Aorta (tissue), 5 donors: ENCODE data around the gene SRRD. TPM values are rescaled to one million over a fixed set of nuclear protein-coding genes. Genes with fewer than 3 reads are reported as not detected.

Experiments used
- ATAC-seq: fragments of 200-7000 bp; cut with Tn5 transposase; one replicate; pipeline ENCODE4 v1.9.1; 2022; ENCODE audit warnings: moderate library complexity; ENCODE audit not compliant: low FRiP score
- DNase-seq, 2 donors: peaks; one replicate each; pipeline ENCODE4 v3.0.0-alpha.2; 2020
- H3K27ac ChIP-seq, 2 donors: one replicate each; pipeline ENCODE4 v1.5.1; 2013; ENCODE audit warnings: low read length in 2 of 2, mild to moderate bottlenecking in 2 of 2, moderate library complexity in 2 of 2, control low read depth in 1 of 2, inconsistent platforms in 1 of 2, low read depth in 1 of 2
- H3K27me3 ChIP-seq, 2 donors: one replicate each; pipeline ENCODE4 v1.6.1; 2013; ENCODE audit warnings: control low read depth in 1 of 2, low read length in 1 of 2, mild to moderate bottlenecking in 1 of 2, moderate library complexity in 1 of 2; ENCODE audit not compliant: insufficient read depth in 2 of 2, control insufficient read depth in 1 of 2
- H3K36me3 ChIP-seq, 2 donors: one replicate each; pipeline ENCODE4 v1.6.1; 2013; ENCODE audit warnings: control low read depth in 1 of 2, low read length in 1 of 2, mild to moderate bottlenecking in 1 of 2; ENCODE audit not compliant: insufficient read depth in 2 of 2, control insufficient read depth in 1 of 2
- H3K4me1 ChIP-seq, 2 donors: one replicate each; pipeline ENCODE4 v1.6.1; 2013; ENCODE audit warnings: low read length in 2 of 2, control low read depth in 1 of 2, mild to moderate bottlenecking in 1 of 2, moderate library complexity in 1 of 2; ENCODE audit not compliant: insufficient read depth in 2 of 2, control insufficient read depth in 1 of 2
- H3K4me3 ChIP-seq, 2 donors: one replicate each; pipeline ENCODE4 v1.5.1; 2013; ENCODE audit warnings: low read length in 2 of 2, control low read depth in 1 of 2, mild to moderate bottlenecking in 1 of 2
- H3K9me3 ChIP-seq: one replicate; pipeline ENCODE4 v1.6.1; 2013; ENCODE audit warnings: mild to moderate bottlenecking, low read length; ENCODE audit not compliant: control insufficient read depth
- WGBS, 2 donors: extraction: QIAGEN DNeasy Blood & Tissue Kit; methylation state at CpG; one replicate each; pipeline ENCODE4 v1.1.7; 2013; 5-methylcytosine and 5-hydroxymethylcytosine counted together
- intact Hi-C, 2 donors: fragments of 100-400 bp; cut with DNase I; formaldehyde crosslinking; loops; one replicate each; pipeline versions ENCODE4 v1.14.2 to v1.15.0; 2022
- polyA plus RNA-seq, 2 donors: library from polyadenylated mRNA; stranded (reverse); fragments of 200-250 nt; gene quantifications; one replicate each; pipeline ENCODE4 v1.2.3, GENCODE V29; 2013
- total RNA-seq, 2 donors: library from RNA; stranded (reverse); fragmentation: NEBNext Ultra II Directional; extraction: Animal tissue kit (Norgen Biotek cat#: 25700); gene quantifications; one replicate each; pipeline ENCODE4 v1.2.1, GENCODE V29; 2021
- donor health status: healthy with polysubstance abuse.
- donor health status: Bipolar disorder and iron deficiency.
- donor health status: DM: no; HTN: no; CAD: no.
- donor health status: DM: no; HTN: no; CAD: no.
- donor health status: DM: yes; HTN: yes; CAD: no.

SRRD gene
- total and polyA plus RNA-seq, 4 donors = 3.6 to 18.4 (median 9.7) TPM

- H3K9me3 ChIP-seq = no peaks in the 10 kb centered on the region
- 47 to 48% methylated on average over 7 of the region's 7 CpGs for WGBS, 2 donors
- H3K36me3 ChIP-seq = peaks cover 0 to 9% of the 10 kb centered on the region in 2 donors
- no peak for DNase-seq
- no peak overlapping the region for H3K4me3 ChIP-seq
- H3K4me1 ChIP-seq = peaks cover 2 to 4% of the 10 kb centered on the region in 2 donors
- H3K27ac ChIP-seq = peak overlapping the region in 1 of 2 donors; percentile 17
- H3K27me3 ChIP-seq = no peaks in the 10 kb centered on the region
- no peak for ATAC-seq
- intact Hi-C loops = no loop called here
Measured at GRCh38 chr22:26485013-26485412, 1.3 kb downstream of the SRRD start.

GRCh38 chr22:26485806-26486390 is 2.2 kb downstream of the SRRD start:
- DNase-seq (no peak), ATAC-seq (no peak)
- Histone ChIP-seq H3K27ac (no peak overlapping the region), H3K27me3 (no peaks in the 10 kb centered on the region), H3K4me3 (no peak overlapping the region), H3K4me1 (peaks cover 2 to 4% of the 10 kb centered on the region in 2 donors), H3K36me3 (peaks cover 0 to 9% of the 10 kb centered on the region in 2 donors), H3K9me3 (no peaks in the 10 kb centered on the region)
- WGBS, 2 donors = 53 to 74% methylated on average over 3 of the region's 3 CpGs
- intact Hi-C loops = no loop called here

GRCh38 chr22:26486394-26486793 is 2.7 kb downstream of the SRRD start:
- Histone ChIP-seq H3K4me1 (peaks cover 2 to 4% of the 10 kb centered on the region in 2 donors), H3K27ac (no peak overlapping the region), H3K9me3 (no peaks in the 10 kb centered on the region), H3K36me3 (peaks cover 0 to 10% of the 10 kb centered on the region in 2 donors), H3K27me3 (no peaks in the 10 kb centered on the region), H3K4me3 (no peak overlapping the region)
- no peak for DNase-seq
- 77 to 81% methylated on average over 5 of the region's 5 CpGs for WGBS, 2 donors
- ATAC-seq = no peak
- intact Hi-C loops = no loop called here

- Histone ChIP-seq H3K36me3 (peaks cover 3 to 14% of the 10 kb centered on the region in 2 donors), H3K4me3 (no peak overlapping the region), H3K4me1 (peaks cover 2 to 4% of the 10 kb centered on the region in 2 donors), H3K27ac (no peak overlapping the region), H3K9me3 (no peaks in the 10 kb centered on the region), H3K27me3 (no peaks in the 10 kb centered on the region)
- 12 to 16% methylated on average over 3 of the region's 3 CpGs for WGBS, 2 donors
- intact Hi-C loops = no loop called here
- ATAC-seq = no peak
- DNase-seq = no peak
Measured at GRCh38 chr22:26487996-26488395, 4.3 kb downstream of the SRRD start.

- no peak for ATAC-seq
- DNase-seq = no peak
- H3K27ac ChIP-seq = no peak overlapping the region
- H3K4me1 ChIP-seq = peaks cover 0 to 4% of the 10 kb centered on the region in 2 donors
- intact Hi-C loops = no loop called here
- no peak overlapping the region for H3K4me3 ChIP-seq
- H3K27me3 ChIP-seq = no peaks in the 10 kb centered on the region
- H3K36me3 ChIP-seq = peaks cover 3 to 16% of the 10 kb centered on the region in 2 donors
- WGBS, 2 donors = 75 to 78% methylated on average over 4 of the region's 4 CpGs
- H3K9me3 ChIP-seq = no peaks in the 10 kb centered on the region
Measured at GRCh38 chr22:26489447-26490036, 5.9 kb downstream of the SRRD start.

GRCh38 chr22:26492220-26492619 is 8.5 kb downstream of the SRRD start:
- intact Hi-C loops = no loop called here
- no peaks in the 10 kb centered on the region for H3K27me3 ChIP-seq
- no peaks in the 10 kb centered on the region for H3K9me3 ChIP-seq
- ATAC-seq (no peak), DNase-seq (no peak)
- WGBS, 2 donors = 89 to 91% methylated on average over 9 of the region's 9 CpGs
- no peaks in the 10 kb centered on the region for H3K4me1 ChIP-seq
- H3K36me3 ChIP-seq = peaks cover 3 to 23% of the 10 kb centered on the region in 2 donors
- H3K27ac ChIP-seq = no peak overlapping the region
- no peak overlapping the region for H3K4me3 ChIP-seq

- Histone ChIP-seq H3K9me3 (no peaks in the 10 kb centered on the region), H3K4me3 (no peak overlapping the region), H3K27ac (no peak overlapping the region), H3K4me1 (no peaks in the 10 kb centered on the region), H3K27me3 (no peaks in the 10 kb centered on the region), H3K36me3 (peaks cover 3 to 21% of the 10 kb centered on the region in 2 donors)
- DNase-seq (no peak), ATAC-seq (no peak)
- intact Hi-C loops = no loop called here
Measured at GRCh38 chr22:26494506-26494905, 10.8 kb downstream of the SRRD start.

- Histone ChIP-seq H3K9me3 (no peaks in the 10 kb centered on the region), H3K4me3 (no peak overlapping the region), H3K4me1 (no peaks in the 10 kb centered on the region), H3K27ac (no peak overlapping the region), H3K27me3 (no peaks in the 10 kb centered on the region), H3K36me3 (peaks cover 3 to 17% of the 10 kb centered on the region in 2 donors)
- DNase-seq = no peak
- ATAC-seq = no peak
- 78 to 79% methylated on average over 4 of the region's 4 CpGs for WGBS, 2 donors
- intact Hi-C loops = no loop called here
Measured at GRCh38 chr22:26496456-26496855, 12.8 kb downstream of the SRRD start.

GRCh38 chr22:26499188-26499703 is 15.6 kb downstream of the SRRD start:
- Histone ChIP-seq H3K4me1 (no peaks in the 10 kb centered on the region), H3K27me3 (no peaks in the 10 kb centered on the region), H3K4me3 (no peak overlapping the region), H3K36me3 (peaks cover 4 to 22% of the 10 kb centered on the region in 2 donors), H3K9me3 (no peaks in the 10 kb centered on the region), H3K27ac (no peak overlapping the region)
- intact Hi-C loops = no loop called here
- peak; percentile 22 for ATAC-seq
- 91 to 92% methylated on average over 25 of the region's 25 CpGs for WGBS, 2 donors
- no peak for DNase-seq
